Transverse colon (tissue), 4 donors: ENCODE measurements around the gene CLOCK.

Experiments
- CTCF ChIP-seq, 5 experiments: fragments of 200-600 bp in 3 of 5; fragments of 450-650 bp in 2 of 5; sonication (generic) in 3 of 5; IDR thresholded peaks; 1 replicate in 2 of 5; 2 replicates in 3 of 5; pipeline ENCODE4 v1.5.1; 2016 to 2017; ENCODE audit warnings: antibody characterized with exemption in 5 of 5, inconsistent platforms in 3 of 5, mild to moderate bottlenecking in 2 of 5, moderate library complexity in 1 of 5
- EP300 ChIP-seq: sonication (generic); formaldehyde crosslinking; IDR thresholded peaks from one replicate; pipeline ENCODE4 v1.6.1; 2017; ENCODE audit warnings: antibody characterized with exemption, low read depth
- POLR2AphosphoS5 ChIP-seq, 3 donors: sonication (generic); formaldehyde crosslinking; IDR thresholded peaks; one replicate each; pipeline ENCODE4 v1.6.1; 2016; ENCODE audit warnings: antibody characterized with exemption in 3 of 3

GRCh38 chr4:55547918-55548317 is 1.2 kb upstream of the CLOCK start:
- TF ChIP-seq CTCF (IDR thresholded peaks at IDR 0.05) (no peak), EP300 (no peak), POLR2AphosphoS5 (IDR thresholded peaks at IDR 0.05) (no peak)
